ENCODE results near the gene MCL1. TPM values are rescaled to one million over a fixed set of nuclear protein-coding genes. Genes with fewer than 3 reads are reported as not detected.

MCL1 gene
- total and polyA plus RNA-seq, 2 of the 13 experiments (the other 11 are each of a cell fraction or from before 2014, with no cell fraction given), result 69.5 to 125 TPM

- no peak for TF ChIP-seq TMF1 (CRISPR knock-in tag; IDR thresholded peaks at IDR 0.05; ENCODE audit: low read depth)
- TF ChIP-seq ZNF652 (CRISPR knock-in tag; IDR thresholded peaks at IDR 0.05; ENCODE audit: borderline replicate concordance, low read depth), result 0 out of 2 replicates have a peak, but pooled peaks have one; percentile 15
- no peak; the same call in 1 of the 2 replicates for TF ChIP-seq TGIF2 (CRISPR knock-in tag; IDR thresholded peaks at IDR 0.05)
- peak; percentile 32; the same call in 1 of the 2 replicates for TF ChIP-seq ZIK1 (CRISPR knock-in tag; IDR thresholded peaks at IDR 0.05; ENCODE audit: borderline replicate concordance, low read depth)
- peak; percentile 80 for TF ChIP-seq MED1 (CRISPR knock-in tag; IDR thresholded peaks at IDR 0.05)
- no peak; the same call in 1 of the 2 replicates for TF ChIP-seq KDM5B (CRISPR knock-in tag; IDR thresholded peaks at IDR 0.05; ENCODE audit: borderline replicate concordance)
- peak; percentile 93 for TF ChIP-seq SAP130 (CRISPR knock-in tag; IDR thresholded peaks at IDR 0.05; ENCODE audit: low read depth)
- TF ChIP-seq ZNF691 (CRISPR knock-in tag; IDR thresholded peaks at IDR 0.05; ENCODE audit: borderline replicate concordance, low read depth), result no peak
- no peak for TF ChIP-seq PITX1 (CRISPR knock-in tag; IDR thresholded peaks at IDR 0.05)
- TF ChIP-seq ZEB1 (IDR thresholded peaks at IDR 0.05; ENCODE audit: insufficient replicate concordance, low read depth), result no peak
- peak; percentile 78; the same call in 1 of the 2 replicates for TF ChIP-seq ELF4 (CRISPR knock-in tag; IDR thresholded peaks at IDR 0.05; ENCODE audit: borderline replicate concordance)
- TF ChIP-seq ZBTB7A (CRISPR knock-in tag; IDR thresholded peaks at IDR 0.05), result no peak
- peak; percentile 51; the same call in 1 of the 2 replicates for TF ChIP-seq ZNF281 (CRISPR knock-in tag; IDR thresholded peaks at IDR 0.05; ENCODE audit: borderline replicate concordance)
- no peak; the same call in 1 of the 2 replicates for TF ChIP-seq ZNF609 (CRISPR knock-in tag; IDR thresholded peaks at IDR 0.05; ENCODE audit: borderline replicate concordance)
- peak; percentile 69 for TF ChIP-seq FOXO1 (CRISPR knock-in tag; IDR thresholded peaks at IDR 0.05)
- TF ChIP-seq SRF (IDR thresholded peaks at IDR 0.05; ENCODE audit: low read depth, low read length), result no peak
- 0 out of 2 replicates have a peak, but pooled peaks have one; percentile 28 for TF ChIP-seq ZNF839 (CRISPR knock-in tag; IDR thresholded peaks at IDR 0.05; ENCODE audit: borderline replicate concordance)
- no peak for TF ChIP-seq ZNF740 (CRISPR knock-in tag; IDR thresholded peaks at IDR 0.05)
- TF ChIP-seq CENPBD1 (CRISPR knock-in tag; IDR thresholded peaks at IDR 0.05; ENCODE audit: borderline replicate concordance, low read depth), result no peak
Observed at GRCh38 chr1:150561974-150562445, 17.4 kb downstream of the MCL1 start (continued).
